ENCODE measurements around the gene OR5H1.

The OR5H1 gene

GRCh38 chr3:98185180-98185579 lies 54.7 kb downstream of the OR5H1 start:
- no peaks in the 10 kb centered on the region for H3K36me3 ChIP-seq (ENCODE audit: control insufficient read depth in 4 of 4, insufficient read depth in 4 of 4, low read length in 3 of 4)
- no peaks in the 10 kb centered on the region for H3K27me3 ChIP-seq (replicated peaks in 2 of 5; ENCODE audit: control insufficient read depth in 4 of 5, insufficient read depth in 5 of 5, low read length in 4 of 5)
- no peaks in the 10 kb centered on the region for H3K9me3 ChIP-seq (ENCODE audit: control extremely low read depth in 1 of 5, control insufficient read depth in 4 of 5, insufficient read depth in 2 of 5, low read depth in 1 of 5, low read length in 4 of 5)
- DNase-seq = peak in 1 of 3 donors; percentile 1
- POLR2A ChIA-PET = no interaction called here
- H3K27ac ChIP-seq (ENCODE audit: insufficient read depth in 1 of 2, low read depth in 1 of 2, low read length in 2 of 2, poor library complexity in 1 of 2, severe bottlenecking in 2 of 2) = no peak overlapping the region
- CTCF ChIA-PET = no interaction called here
- no peak overlapping the region for H3K4me3 ChIP-seq (ENCODE audit: control insufficient read depth in 1 of 7, extremely low read depth in 1 of 7, insufficient read depth in 4 of 7, low read depth in 2 of 7, low read length in 6 of 7)
- H3K4me1 ChIP-seq (ENCODE audit: control extremely low read depth in 1 of 4, control insufficient read depth in 4 of 4, insufficient read depth in 4 of 4, low read length in 3 of 4) = peaks cover 0 to 9% (median 3%) of the 10 kb centered on the region in 4 experiments

Measured in common myeloid progenitor, CD34-positive (primary cell).